Activated effector memory CD4-positive, alpha-beta T cell treated with anti-CD3 and anti-CD28 coated beads, Interleukin-2, amount 50 U/mL, for 16 hours (primary cell): ENCODE measurements around the gene KLHL26.
"Not testable (repeated sequence)": the region's sequence is repeated elsewhere in the genome, so short reads cannot be mapped to it uniquely, and the experiment has no call there.

Source experiments
- DNase-seq: peaks from one replicate; pipeline ENCODE4 v3.0.0-alpha.2; 2020

The KLHL26 gene

DNA sequence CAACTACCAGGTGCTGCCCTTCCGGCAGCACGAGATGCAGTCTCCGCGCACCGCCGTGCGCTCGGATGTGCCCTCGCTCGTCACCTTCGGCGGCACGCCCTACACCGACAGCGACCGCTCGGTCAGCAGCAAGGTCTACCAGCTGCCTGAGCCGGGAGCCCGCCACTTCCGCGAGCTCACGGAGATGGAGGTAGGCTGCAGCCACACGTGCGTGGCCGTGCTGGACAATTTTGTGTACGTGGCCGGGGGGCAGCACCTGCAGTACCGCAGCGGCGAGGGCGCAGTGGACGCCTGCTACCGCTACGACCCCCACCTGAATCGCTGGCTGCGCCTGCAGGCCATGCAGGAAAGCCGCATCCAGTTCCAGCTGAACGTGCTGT lies 31.4 kb downstream of the KLHL26 start:
- no peak for DNase-seq

DNA sequence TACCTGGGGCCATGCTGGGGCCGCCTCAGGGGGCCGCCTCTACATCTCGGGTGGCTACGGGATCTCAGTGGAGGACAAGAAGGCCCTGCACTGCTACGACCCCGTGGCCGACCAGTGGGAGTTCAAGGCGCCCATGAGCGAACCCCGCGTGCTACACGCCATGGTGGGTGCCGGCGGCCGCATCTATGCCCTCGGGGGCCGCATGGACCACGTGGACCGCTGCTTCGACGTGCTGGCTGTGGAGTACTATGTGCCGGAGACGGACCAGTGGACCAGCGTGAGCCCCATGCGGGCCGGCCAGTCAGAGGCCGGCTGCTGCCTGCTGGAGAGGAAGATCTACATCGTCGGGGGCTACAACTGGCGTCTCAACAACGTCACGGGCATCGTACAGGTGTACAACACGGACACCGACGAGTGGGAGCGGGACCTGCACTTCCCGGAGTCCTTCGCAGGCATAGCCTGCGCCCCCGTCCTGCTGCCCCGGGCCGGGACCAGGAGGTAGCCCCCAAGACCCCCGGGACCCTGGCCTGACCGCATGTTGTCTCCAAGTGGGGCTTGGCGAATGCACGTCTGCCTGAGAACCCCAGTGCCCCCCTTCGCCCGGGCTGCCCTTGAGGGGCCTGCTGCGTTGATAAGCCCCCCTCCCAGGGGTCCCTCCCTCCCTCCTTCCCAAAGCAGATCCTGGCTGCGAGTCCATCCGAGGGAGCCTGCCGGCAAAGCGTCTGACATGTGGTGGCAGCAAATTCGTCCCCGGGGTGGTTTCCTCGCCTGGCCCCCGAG lies 32.1 kb downstream of the KLHL26 start:
- DNase-seq: no peak

DNA sequence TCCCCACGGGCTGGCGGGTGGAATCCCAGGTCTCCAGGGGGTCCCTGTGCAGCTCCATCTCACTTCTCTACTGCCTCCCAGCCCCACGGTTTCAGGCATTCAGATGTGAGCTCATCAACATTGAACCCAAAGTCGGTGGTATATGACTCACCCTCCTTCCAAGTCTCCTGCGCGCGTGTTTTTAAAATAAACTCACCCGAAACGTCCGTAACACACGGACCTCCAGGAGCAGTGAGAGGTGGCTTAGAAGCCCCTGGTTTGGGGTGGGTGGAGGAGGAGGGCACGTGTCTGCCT lies 32.6 kb downstream of the KLHL26 start:
- no peak for DNase-seq

DNA sequence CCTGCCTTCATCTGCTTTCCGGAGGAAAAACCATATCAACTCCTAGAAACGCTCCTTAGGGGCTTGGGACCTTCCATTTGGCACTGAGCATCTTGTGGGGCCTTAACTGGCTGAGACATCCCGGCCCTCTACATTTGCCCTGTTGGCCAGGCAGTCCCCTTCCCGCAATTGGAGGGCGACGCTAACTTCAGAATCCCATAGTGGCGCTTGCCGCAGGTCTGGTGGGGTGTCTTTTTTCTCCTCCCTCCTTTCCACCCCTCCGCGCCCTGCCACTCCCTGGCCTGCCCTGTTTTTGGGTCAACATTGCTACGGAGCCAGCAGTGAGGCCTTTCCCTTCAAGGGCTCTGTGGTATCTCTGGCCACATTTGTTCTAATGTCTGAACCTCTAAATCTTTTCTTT lies 33.1 kb downstream of the KLHL26 start:
- DNase-seq: no peak

DNA sequence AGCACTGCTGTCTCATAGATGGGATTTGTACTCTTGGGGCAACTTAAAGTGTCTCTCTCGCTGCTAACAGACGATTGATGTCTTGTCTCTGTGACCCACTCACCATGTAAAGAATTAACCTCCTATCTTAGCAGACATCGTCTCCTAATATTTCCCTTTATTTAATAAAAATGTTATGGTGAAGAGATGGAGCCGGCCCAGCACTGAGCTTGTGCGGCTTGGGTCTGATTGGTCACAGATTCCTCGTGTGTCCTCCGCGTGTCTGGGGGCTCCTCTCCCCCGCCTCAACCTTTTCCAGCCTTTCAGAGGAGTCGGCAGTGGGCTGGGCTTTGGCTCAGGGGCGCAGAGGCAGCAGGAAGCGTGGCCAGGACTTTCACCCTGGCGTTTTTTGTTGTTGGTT lies 33.5 kb downstream of the KLHL26 start:
- no peak for DNase-seq

DNA sequence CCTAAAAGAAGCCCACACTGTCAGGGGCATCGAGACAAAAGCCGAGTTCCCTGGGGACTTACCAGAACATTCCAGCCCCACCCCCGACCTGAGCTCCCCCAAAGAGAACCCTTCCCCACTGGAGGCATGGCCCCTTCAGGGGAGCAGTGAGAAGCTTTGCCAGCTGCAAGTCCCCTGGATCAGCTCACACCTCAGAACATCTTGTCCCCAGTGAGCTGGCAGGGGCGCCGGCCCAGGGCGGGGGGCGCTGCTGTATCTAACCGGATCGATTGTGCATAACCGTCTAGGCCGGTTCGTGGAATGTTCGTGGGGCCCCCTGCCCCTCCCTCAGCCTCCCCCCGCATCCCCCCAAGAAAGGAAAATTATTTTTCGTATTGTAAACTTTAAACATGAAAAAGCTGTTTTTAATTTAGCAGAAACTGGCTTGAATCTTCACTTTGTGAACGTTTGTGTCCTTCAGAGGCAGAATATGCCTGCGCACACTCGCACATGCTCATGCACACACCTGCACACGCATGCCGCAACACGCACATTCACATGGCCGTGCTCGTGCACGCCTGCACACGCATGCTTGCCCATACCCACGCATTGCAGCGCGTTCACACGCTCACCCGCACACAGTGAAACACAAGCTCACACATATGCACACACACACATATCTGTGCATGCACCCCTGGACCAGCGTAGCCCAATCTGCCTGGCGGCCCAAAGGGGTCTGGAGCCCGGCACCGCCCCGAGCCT lies 34.6 kb downstream of the KLHL26 start:
- no peak for DNase-seq

DNA sequence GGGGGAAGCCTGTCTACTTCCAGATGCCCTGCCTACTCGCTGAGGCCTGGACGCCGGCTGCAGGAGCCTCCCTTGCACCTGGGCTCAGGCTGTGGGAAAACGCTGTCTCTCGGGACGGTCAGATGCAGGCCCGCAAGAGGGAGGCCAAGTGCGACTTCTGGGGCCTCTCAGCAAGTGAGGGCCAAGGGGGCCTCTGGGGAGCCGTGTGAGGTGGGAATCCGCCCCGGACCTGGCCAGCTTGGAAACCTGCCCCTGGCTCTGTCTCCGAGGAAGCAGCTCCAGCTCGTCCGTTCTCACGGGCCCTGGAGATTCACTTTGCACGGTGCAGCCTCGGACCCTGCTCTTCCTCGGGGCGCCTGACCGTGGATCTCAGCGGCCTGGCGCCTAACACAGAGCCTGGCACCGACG lies 35.2 kb downstream of the KLHL26 start:
- DNase-seq: no peak

DNA sequence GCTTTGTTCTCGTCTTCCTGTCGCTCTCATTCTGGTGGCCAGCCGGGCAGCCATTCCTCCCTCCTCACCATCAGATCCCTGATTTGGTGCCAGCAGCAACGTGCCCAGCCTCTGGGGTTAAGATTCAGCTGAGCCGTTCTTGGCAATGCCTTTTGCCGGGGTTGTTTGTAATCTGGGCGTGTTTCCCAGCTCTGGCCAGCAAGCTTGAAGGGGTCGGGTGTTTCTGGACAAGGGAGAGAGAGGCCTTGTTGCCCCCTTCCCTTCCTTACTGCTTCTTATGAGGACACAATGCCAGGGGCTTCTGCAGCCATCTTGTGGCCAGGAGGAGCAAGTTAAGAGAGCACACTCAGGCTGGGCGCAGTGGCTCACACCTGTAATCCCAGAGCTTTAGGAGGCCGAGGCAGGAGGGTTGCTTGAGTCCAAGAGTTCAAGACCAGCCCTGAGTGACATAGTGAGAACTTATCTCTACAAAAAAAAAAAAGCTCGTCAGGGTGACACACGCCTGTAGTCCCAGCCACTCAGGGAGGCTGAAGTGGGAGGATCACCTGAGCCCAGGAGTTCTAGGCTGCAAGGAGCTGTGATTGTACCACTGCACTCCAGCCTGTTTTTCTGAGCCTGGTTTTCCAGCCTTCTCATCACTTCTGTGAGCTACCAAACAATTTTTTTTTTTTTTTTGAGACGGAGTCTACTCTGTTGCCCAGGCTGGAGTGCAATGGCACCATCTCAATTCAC lies 35.9 kb downstream of the KLHL26 start:
- no peak for DNase-seq

DNA sequence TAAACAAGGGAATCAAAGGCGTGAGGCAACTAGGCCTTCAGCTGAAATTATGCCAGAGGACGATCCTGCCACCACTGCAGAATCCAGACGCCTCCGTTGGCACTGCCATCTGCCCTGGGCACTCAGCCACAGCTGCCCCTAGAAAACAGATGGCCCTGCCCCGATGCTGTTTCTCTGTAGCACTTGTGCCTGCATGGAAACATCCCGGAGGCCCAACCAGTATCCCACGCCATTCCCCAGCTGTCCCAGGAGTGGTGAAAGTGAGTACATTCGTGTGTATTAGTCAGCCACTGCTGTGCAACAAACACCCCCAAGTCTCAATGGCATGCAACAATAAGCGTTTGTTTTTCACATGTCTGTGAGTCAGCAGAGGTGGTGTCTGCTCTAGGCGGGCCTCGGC lies 37.8 kb downstream of the KLHL26 start:
- no peak for DNase-seq

DNA sequence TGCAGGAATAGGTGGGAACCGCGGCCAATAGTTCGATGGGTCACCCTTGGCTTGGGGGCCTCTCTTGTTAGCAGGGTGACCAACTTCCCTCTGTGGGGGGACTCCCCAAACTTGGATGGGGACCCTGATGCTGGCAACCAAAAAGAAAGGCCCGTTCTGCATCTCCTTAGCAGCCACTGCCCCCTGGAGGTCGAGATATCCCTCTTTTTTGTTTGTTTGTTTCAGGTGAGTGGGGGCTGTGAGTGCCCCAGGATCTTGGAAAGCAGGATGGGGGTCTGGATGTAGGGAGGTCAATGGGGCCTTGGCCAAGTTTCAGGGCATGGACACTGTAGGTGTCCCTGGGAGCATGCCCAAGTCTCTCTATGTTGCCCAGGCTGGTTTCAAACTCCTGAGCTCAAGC lies 39.0 kb downstream of the KLHL26 start:
- no peak for DNase-seq

DNA sequence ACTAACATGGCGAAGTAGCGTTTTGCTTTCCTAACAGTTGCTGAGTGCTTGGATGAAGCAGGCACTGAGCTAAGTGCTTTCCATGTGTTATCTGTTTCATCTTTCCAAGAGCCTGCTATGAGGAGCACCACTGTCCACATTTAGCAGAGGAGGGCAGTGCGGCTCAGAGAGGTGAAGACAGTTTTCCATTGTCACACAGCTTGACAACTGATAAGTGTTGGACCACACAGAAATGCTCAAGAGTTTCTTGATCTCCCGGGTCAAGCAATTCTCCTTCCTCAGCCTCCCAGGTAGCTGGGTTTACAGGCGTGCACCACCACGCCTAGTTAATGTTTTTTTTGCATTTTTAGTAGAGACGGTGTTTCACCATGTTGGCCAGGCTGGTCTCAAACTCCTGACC lies 39.9 kb downstream of the KLHL26 start:
- no peak for DNase-seq

DNA sequence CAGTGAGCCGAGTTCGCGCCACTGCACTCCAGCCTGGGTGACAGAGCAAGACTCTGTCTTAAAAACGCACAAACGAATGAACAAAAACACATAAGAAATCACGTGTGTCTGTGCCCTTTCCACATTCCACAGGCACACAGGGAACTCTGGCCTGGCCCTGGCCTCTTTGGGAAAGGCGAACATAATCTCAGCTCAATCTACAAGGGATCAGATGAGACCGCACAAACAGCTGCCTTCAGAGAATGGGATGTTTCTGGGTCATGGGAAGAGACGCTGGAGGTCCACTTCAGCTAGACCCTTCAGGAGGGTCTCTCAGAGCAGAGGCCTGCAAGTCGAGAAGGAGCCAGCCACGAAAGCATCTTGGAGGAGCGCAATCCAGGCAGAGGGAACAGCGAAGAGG lies 40.3 kb downstream of the KLHL26 start:
- DNase-seq: no peak

DNA sequence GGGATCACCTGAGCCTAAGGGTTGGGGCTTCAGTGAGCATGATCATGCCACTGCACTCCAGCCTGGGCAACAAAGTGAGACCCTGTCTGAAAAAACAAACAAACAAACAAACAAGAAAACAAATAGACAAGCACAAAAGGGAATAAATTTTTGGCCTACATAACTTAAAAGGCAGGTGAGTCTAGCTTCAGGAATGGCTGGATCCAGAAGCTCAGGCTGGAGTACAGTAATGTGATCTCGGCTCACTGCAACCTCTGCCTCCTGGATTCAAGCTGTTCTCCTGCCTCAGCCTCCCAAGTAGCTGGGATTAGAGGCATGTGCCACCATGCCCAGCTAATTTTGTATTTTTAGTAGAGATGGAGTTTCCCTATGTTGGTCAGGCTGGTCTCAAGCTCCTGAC lies 43.3 kb downstream of the KLHL26 start:
- DNase-seq: not testable (repeated sequence)

DNA sequence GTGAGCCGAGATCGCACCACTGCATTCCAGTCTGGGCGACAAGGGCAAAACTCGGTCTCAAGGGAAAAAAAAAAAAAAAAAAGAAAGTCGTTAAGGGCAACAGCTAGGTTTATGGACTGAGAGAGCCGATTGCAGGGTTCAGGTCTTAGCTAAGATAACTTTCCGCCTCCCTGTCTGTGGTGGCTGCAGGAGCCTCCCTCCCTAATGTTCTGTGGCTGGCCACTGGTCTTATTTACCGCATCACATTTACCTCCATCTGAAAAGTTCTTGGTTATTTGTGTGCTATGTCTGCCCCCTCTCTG lies 45.9 kb downstream of the KLHL26 start:
- DNase-seq: no peak

DNA sequence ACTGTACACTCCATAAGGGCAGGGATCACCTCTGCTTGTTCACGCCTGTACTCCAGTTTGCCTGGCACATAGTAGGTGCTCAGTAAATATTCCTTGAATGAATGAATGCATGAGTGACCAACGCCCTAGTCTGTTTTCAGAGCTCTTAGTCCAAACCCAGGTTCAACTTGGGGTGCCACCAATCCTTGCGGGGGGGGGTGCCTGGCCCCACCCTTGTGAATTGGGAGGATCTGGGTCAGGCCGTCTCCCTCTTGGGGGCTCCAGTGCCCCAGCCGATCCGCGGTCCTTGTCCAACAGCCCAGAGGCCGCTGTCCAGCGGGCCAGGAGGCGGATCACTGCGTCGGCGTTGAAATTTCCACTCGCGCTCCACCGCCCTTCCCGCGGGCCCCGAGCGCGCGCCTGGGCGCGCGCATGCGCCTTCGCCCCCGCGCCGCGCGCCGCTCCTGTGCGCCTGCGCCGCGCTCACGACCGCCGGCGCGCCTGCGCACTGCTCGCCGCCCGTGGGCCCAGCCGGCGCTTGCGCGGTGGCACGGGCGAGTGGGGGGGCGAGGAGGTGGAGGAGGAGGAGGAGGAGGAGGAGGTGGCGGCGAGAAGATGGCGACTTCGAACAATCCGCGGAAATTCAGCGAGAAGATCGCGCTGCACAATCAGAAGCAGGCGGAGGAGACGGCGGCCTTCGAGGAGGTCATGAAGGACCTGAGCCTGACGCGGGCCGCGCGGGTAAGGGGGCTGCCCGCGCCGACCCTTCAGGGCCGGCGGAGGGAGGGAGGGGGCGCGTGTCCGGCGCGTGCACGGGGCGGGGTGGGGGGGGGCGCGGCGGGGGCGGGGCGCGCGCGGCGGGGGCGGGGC lies 46.5 kb downstream of the KLHL26 start, which contains the start of gene CRTC1:
CRTC1 (plus strand) TSS at position 572 of the 849 bp plus-strand sequence; CDS start at position 595, 23 bp downstream.
- DNase-seq: peak; percentile 97

DNA sequence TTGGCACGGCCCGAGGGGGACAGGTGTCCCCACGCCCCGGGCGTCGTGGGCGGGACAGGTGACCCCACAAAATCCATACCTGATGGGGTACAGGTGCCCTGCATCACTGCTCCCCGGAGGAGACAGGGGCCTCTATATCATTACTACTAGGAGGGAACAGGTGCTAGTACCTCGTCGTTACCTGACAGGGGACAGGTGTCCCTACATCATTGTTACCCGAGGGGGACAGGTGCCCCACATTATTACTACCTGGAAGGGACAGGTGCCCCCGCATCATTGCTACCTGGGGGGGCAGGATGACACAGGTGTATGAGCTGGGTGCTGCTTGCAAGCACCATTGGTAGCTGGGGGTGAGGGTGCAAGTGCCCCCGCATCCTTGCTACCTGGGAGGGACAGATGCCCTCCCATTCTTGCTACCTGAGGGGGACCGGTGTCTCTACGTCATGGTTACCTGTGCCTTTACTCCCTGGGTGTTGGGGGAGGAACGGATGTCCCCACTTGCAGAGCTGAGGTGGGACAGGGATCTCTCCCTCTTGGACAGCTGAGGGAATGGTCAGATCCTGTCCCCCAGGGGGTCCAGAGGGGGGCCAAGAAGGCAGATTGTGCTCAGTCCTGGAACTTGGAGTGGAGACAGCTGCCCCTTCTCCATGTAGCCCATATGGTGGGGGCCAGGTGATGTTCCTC lies 47.3 kb downstream of the KLHL26 start:
- DNase-seq: no peak

DNA sequence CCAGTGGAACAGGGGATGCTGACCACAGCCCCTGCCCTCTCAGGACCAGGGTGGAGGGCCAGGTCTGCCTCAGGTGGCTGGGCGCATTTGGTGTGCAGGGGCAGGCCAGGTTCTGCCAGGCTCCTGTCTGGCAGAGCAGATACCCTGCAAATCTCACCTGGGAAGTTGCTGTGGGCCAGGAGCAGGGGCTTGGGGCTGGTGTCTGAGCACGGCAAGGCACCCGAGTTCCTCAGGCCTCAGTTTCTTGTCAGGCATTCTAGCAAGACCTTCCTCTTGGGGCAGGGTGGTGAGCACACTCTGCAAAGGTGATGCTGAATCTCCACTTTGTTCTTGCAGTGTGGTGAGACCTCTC lies 47.8 kb downstream of the KLHL26 start:
- DNase-seq: no peak

DNA sequence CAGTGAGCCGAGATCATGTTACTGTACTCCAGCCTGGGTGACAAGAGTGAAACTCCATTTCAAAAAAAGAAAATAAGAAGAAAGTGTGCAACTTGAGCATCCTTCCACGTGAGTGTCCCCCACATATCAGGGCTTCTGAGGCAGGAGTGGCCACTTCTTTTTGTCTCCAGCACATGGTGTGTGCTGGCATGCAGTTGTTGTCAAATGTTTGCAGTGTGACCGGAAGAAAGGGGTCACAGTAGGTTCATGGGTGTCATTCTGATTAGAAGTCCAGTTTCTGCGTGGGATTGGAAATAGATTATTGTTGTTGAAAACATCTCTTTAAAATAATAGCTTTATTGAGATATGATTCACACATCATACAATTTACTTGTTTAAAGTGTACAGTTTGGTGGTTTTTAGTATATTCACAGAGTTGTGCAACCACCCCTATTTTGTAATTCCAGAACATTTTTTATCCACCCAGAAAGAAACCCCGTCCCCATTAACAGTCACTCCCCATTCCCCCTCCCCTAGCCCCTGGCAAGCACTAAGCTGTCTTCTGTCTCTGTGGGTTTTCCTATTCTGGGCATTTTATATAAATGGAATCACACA lies 48.9 kb downstream of the KLHL26 start:
- no peak for DNase-seq

DNA sequence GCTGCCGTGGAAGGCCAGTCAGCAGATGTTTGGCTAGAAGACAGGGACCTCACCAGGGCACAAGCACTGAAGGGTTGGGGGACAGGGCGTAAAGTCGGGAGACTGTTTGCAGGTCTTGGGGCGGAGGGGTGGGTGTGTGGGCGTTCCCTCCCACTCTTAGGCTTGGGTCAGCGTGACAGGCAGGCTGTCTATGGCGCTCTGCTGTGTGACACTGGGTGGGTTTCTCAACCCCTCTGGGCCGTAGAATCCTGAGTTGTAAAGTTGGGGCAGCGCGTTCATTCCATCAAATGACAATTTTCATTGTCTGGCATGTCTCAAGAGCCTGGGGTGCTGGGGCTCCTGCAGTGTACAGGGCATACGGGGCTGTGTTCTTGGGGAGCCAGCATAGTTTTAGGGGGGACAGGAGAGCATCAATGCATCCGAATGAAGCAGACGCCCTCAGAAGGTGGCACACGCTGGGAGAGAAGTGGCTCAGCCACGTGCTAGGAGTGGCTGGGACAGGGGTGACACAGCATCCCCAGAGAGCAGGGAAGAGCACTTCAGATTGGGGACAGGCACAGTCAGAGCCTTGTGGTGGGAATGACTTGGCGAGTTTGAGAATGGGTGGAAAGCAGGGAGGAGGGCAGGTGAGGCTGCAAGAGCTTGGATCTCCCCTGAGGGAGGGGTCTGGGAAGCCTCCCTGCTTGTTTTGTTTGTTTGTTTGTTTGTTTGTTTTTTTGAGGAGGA lies 51.1 kb downstream of the KLHL26 start:
- DNase-seq: no peak

DNA sequence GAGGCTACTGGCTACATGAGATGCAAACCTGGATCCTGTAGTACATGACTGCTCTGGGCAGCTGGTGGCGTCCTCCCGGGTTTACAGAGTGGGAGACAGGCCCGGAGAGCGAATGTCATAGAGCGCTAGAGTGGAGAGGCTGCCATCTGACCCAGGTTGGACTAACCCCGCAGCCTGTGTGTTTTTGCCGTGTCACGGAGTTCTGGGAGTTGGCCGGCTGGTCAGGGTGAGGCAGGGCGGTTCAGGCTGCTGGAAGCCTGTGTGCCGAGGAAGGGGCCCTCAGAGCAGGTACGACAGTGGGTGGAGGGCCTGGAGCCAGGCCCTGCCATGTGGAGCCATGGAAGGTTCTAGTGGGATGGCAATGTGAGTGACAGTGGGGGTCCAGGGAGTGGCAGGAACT lies 59.2 kb downstream of the KLHL26 start:
- no peak for DNase-seq

DNA sequence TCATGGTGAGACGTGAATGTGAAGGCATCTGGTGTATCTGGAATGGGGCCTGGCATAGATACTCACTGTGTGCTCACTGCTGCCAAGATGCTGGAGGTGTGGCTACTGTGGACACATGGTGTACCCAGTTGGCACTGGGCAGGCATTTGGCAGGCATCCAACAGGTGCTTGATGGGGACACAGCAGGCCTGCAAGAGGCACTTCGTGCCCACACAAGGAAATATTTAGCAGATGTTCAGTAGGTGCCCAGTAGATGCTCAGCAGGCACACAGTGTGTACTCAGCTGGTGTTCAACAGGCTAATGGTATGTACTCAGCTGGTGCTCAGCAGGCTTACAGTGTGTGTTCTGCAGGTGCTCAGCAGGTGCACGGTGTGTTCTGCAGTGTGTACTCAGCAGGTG lies 60.9 kb downstream of the KLHL26 start:
- no peak for DNase-seq
